Prostate gland (tissue), 2 donors: ENCODE results near the gene MRPL54.

ENCODE experiments used
- CTCF ChIP-seq, 4 experiments: fragments of 200-600 bp in 2 of 4; fragments of 450-650 bp in 2 of 4; sonication (generic) in 2 of 4; IDR thresholded peaks; 1 replicate in 3 of 4; 2 replicates in 1 of 4; pipeline ENCODE4 v1.5.1; 2016 to 2019; ENCODE audit warnings: antibody characterized with exemption in 4 of 4, mild to moderate bottlenecking in 2 of 4, moderate library complexity in 2 of 4
- POLR2AphosphoS5 ChIP-seq: sonication (generic); formaldehyde crosslinking; IDR thresholded peaks from one replicate; pipeline ENCODE4 v1.6.1; 2017; ENCODE audit warnings: antibody characterized with exemption

- TF ChIP-seq CTCF (IDR thresholded peaks at IDR 0.05) (no peak), POLR2AphosphoS5 (no peak)
Measured at GRCh38 chr19:3730457-3730958, 32.0 kb upstream of the MRPL54 start.
